WTC11 (cell line): Measurements from ENCODE around the gene CA10. TPM values are rescaled to one million over a fixed set of nuclear protein-coding genes. Genes with fewer than 3 reads are reported as not detected.

ENCODE experiments used
- ATAC-seq: fragments of 200-7000 bp; cut with Tn5 transposase; 2 replicates; pipeline ENCODE4 v1.10.0; 2021; ENCODE audit warnings: mild to moderate bottlenecking, moderate library complexity
- CTCF ChIA-PET: fragments of 300-600 bp; sonication (Branson Sonifier 250); formaldehyde crosslinking; loops from one replicate; lab custom pipeline; 2021; ENCODE audit warnings: antibody characterized with exemption; lab: Charles Lee
- POLR2A ChIA-PET: fragments of 350-600 bp; sonication (Branson Sonifier 250); formaldehyde crosslinking; loops from one replicate; lab custom pipeline; 2021; ENCODE audit warnings: antibody characterized with exemption; lab: Charles Lee
- DNase-seq: peaks from one replicate; pipeline ENCODE4 v3.0.0; 2021; ENCODE audit warnings: low spot score
- H3K27ac Mint-ChIP-seq: 2 replicates; pipeline ENCODE4 v1.8.0; 2021; ENCODE audit warnings: mixed read lengths
- H3K27me3 Mint-ChIP-seq: 2 replicates; pipeline ENCODE4 v1.8.0; 2021; ENCODE audit warnings: low read depth, mild to moderate bottlenecking, moderate library complexity, mixed read lengths
- H3K36me3 Mint-ChIP-seq: 2 replicates; pipeline ENCODE4 v1.8.0; 2021; ENCODE audit warnings: mixed read lengths
- H3K4me1 Mint-ChIP-seq: 2 replicates; pipeline ENCODE4 v1.8.0; 2022; ENCODE audit warnings: mixed read lengths
- H3K4me3 Mint-ChIP-seq: 2 replicates; pipeline ENCODE4 v1.8.0; 2021; ENCODE audit warnings: mild to moderate bottlenecking, moderate library complexity, mixed read lengths
- H3K9me3 Mint-ChIP-seq: 2 replicates; pipeline ENCODE4 v1.8.0; 2021; ENCODE audit warnings: mixed read lengths
- ARID4B ChIP-seq: sonication (generic); formaldehyde crosslinking; IDR thresholded peaks from 2 replicates; pipeline ENCODE4 v1.8.0; 2023; ENCODE audit warnings: missing genetic modification reagents, mild to moderate bottlenecking, borderline replicate concordance
- ATF2 ChIP-seq: sonication (generic); formaldehyde crosslinking; IDR thresholded peaks from 2 replicates; pipeline ENCODE4 v1.8.1; 2022; ENCODE audit warnings: low read depth, missing genetic modification reagents, borderline replicate concordance
- ATF3 ChIP-seq: sonication (generic); formaldehyde crosslinking; conservative IDR thresholded peaks from 2 replicates; pipeline ENCODE4 v1.8.1; 2022; ENCODE audit warnings: mild to moderate bottlenecking, missing genetic modification reagents
- CBFB ChIP-seq: sonication (generic); formaldehyde crosslinking; IDR thresholded peaks from 2 replicates; pipeline ENCODE4 v1.8.1; 2022; ENCODE audit warnings: mild to moderate bottlenecking, low read depth, missing genetic modification reagents
- CREM ChIP-seq: sonication (generic); formaldehyde crosslinking; IDR thresholded peaks from 2 replicates; pipeline ENCODE4 v1.8.1; 2022; ENCODE audit warnings: mild to moderate bottlenecking, missing genetic modification reagents, moderate library complexity
- EMX1 ChIP-seq: fragments of 250-450 bp; sonication (Bioruptor Pico); IDR thresholded peaks from 2 replicates; pipeline ENCODE4 v1.8.0; 2021; ENCODE audit warnings: mild to moderate bottlenecking
- ERG ChIP-seq: fragments of 250-450 bp; sonication (Bioruptor Pico); IDR thresholded peaks from 2 replicates; pipeline ENCODE4 v1.8.0; 2021; ENCODE audit warnings: mild to moderate bottlenecking
- FOXJ3 ChIP-seq: sonication (generic); formaldehyde crosslinking; IDR thresholded peaks from 2 replicates; pipeline ENCODE4 v1.9.0; 2021; ENCODE audit warnings: missing genetic modification reagents, mild to moderate bottlenecking, borderline replicate concordance
- HMGA2 ChIP-seq: fragments of 250-450 bp; sonication (Bioruptor Pico); IDR thresholded peaks from 2 replicates; pipeline ENCODE4 v1.4.0; 2021; ENCODE audit warnings: mild to moderate bottlenecking, moderate library complexity
- HMGXB4 ChIP-seq: sonication (generic); formaldehyde crosslinking; IDR thresholded peaks from 2 replicates; pipeline ENCODE4 v1.8.1; 2023; ENCODE audit warnings: mild to moderate bottlenecking, moderate library complexity, missing genetic modification reagents
- IRF2 ChIP-seq: sonication (generic); formaldehyde crosslinking; IDR thresholded peaks from 2 replicates; pipeline ENCODE4 v1.8.0; 2022; ENCODE audit warnings: low read depth, missing genetic modification reagents, borderline replicate concordance
- KAT7 ChIP-seq: sonication (generic); formaldehyde crosslinking; IDR thresholded peaks from 2 replicates; pipeline ENCODE4 v1.8.1; 2023; ENCODE audit warnings: missing genetic modification reagents, mild to moderate bottlenecking, borderline replicate concordance
- NR1H2 ChIP-seq: sonication (generic); formaldehyde crosslinking; IDR thresholded peaks from 2 replicates; pipeline ENCODE4 v1.9.0; 2021; ENCODE audit warnings: mild to moderate bottlenecking, moderate library complexity, missing genetic modification reagents
- NR3C1 ChIP-seq: sonication (generic); formaldehyde crosslinking; conservative IDR thresholded peaks from 2 replicates; pipeline ENCODE4 v1.8.1; 2023; ENCODE audit warnings: low read depth, mild to moderate bottlenecking, missing genetic modification reagents
- OVOL2 ChIP-seq: fragments of 250-450 bp; sonication (Bioruptor Pico); IDR thresholded peaks from 2 replicates; pipeline ENCODE4 v1.9.0; 2021; ENCODE audit warnings: mild to moderate bottlenecking, borderline replicate concordance
- TCF7 ChIP-seq: sonication (generic); formaldehyde crosslinking; IDR thresholded peaks from 2 replicates; pipeline ENCODE4 v1.8.0; 2022; ENCODE audit warnings: mild to moderate bottlenecking, low read depth, missing genetic modification reagents, moderate library complexity
- ZNF219 ChIP-seq: sonication (generic); formaldehyde crosslinking; IDR thresholded peaks from 2 replicates; pipeline ENCODE4 v1.8.0; 2023; ENCODE audit warnings: missing genetic modification reagents, mild to moderate bottlenecking, borderline replicate concordance
- ZNF232 ChIP-seq: sonication (generic); formaldehyde crosslinking; IDR thresholded peaks from 2 replicates; pipeline ENCODE4 v1.8.0; 2022; ENCODE audit warnings: mild to moderate bottlenecking, missing genetic modification reagents
- ZNF317 ChIP-seq: sonication (generic); formaldehyde crosslinking; IDR thresholded peaks from 2 replicates; pipeline ENCODE4 v1.8.1; 2023; ENCODE audit warnings: low read depth, mild to moderate bottlenecking, moderate library complexity, missing genetic modification reagents, borderline replicate concordance
- ZNF416 ChIP-seq: fragments of 250-450 bp; sonication (Bioruptor Pico); IDR thresholded peaks from 2 replicates; pipeline ENCODE4 v1.9.0; 2021; ENCODE audit warnings: mild to moderate bottlenecking, inconsistent platforms
- ZNF512 ChIP-seq: sonication (generic); formaldehyde crosslinking; IDR thresholded peaks from 2 replicates; pipeline ENCODE4 v1.8.1; 2022; ENCODE audit warnings: missing genetic modification reagents, borderline replicate concordance
- total RNA-seq: library from RNA; stranded (reverse); gene quantifications from 3 replicates; pipeline ENCODE4 v1.2.3, GENCODE V29; 2021

Gene CA10
- total RNA-seq, 1 experiment from 2014 or later: 0.90 TPM

- POLR2A ChIA-PET: no interaction called here
- ATAC-seq: no peak
- no peaks in the 10 kb centered on the region; the same call in 1 of the 2 replicates for H3K27me3 Mint-ChIP-seq
- no peak overlapping the region for H3K4me3 Mint-ChIP-seq
- TF ChIP-seq IRF2 (CRISPR knock-in tag) (no peak), EMX1 (CRISPR knock-in tag) (no peak), ZNF219 (CRISPR knock-in tag) (no peak), ERG (CRISPR knock-in tag) (no peak), KAT7 (CRISPR knock-in tag) (no peak), ZNF512 (CRISPR knock-in tag) (no peak), OVOL2 (CRISPR knock-in tag) (no peak), CREM (no peak), CBFB (CRISPR knock-in tag) (no peak), NR1H2 (CRISPR knock-in tag) (no peak), ARID4B (no peak), ZNF416 (CRISPR knock-in tag) (no peak), ATF2 (CRISPR knock-in tag) (no peak), TCF7 (no peak), ATF3 (no peak), ZNF232 (CRISPR knock-in tag) (no peak)
- TF ChIP-seq, all 79 proteins: peak for 0
- Mint-ChIP-seq H3K27ac (no peak overlapping the region), H3K9me3 (peaks cover 66% of the 10 kb centered on the region), H3K4me1 (no peaks in the 10 kb centered on the region), H3K36me3 (peaks cover 50% of the 10 kb centered on the region)
- no peak for DNase-seq
- CTCF ChIA-PET: no interaction called here
Observed at GRCh38 chr17:52128721-52129120, 29.8 kb downstream of the CA10 start.

GRCh38 chr17:52124993-52125392 is 33.5 kb downstream of the CA10 start:
- no peak overlapping the region for H3K4me3 Mint-ChIP-seq
- peaks cover 47% of the 10 kb centered on the region for H3K36me3 Mint-ChIP-seq
- ATAC-seq (no peak), DNase-seq (no peak)
- peaks cover 75% of the 10 kb centered on the region for H3K9me3 Mint-ChIP-seq
- no peaks in the 10 kb centered on the region for H3K27me3 Mint-ChIP-seq
- TF ChIP-seq ZNF317 (no peak), NR3C1 (CRISPR knock-in tag) (no peak), HMGXB4 (CRISPR knock-in tag) (no peak), FOXJ3 (CRISPR knock-in tag) (no peak), EMX1 (CRISPR knock-in tag) (no peak), HMGA2 (CRISPR knock-in tag) (no peak)
- CTCF ChIA-PET: no interaction called here
- no peaks in the 10 kb centered on the region for H3K4me1 Mint-ChIP-seq
- POLR2A ChIA-PET: no interaction called here
- H3K27ac Mint-ChIP-seq: no peak overlapping the region
